HepG2 (cell line): ENCODE data around the gene TADA2B. TPM values are rescaled to one million over a fixed set of nuclear protein-coding genes. Genes with fewer than 3 reads are reported as not detected.

ENCODE experiments used
- ATAC-seq: fragments of 200-7000 bp; cut with Tn5 transposase; 3 replicates; pipeline ENCODE4 v1.9.1; 2020; ENCODE audit warnings: mild to moderate bottlenecking, moderate library complexity
- BruUV-seq: library from RNA; stranded (reverse); fragments of 400-500 nt; replicated peaks from 2 replicates; lab custom pipeline; 2021; lab: Mats Ljungman, UMichigan
- CTCF ChIA-PET: fragments of 300-600 bp; formaldehyde crosslinking; extraction: SDS; loops from one replicate; lab custom pipeline; 2021; ENCODE audit warnings: low total read pairs, inconsistent platforms, low intra/inter-chr PET ratio; lab: Yijun Ruan, JAX
- POLR2A ChIA-PET: fragments of 350-600 bp; sonication (Branson Sonifier 250); formaldehyde crosslinking; loops from one replicate; lab custom pipeline; 2020; ENCODE audit warnings: antibody characterized with exemption, inconsistent platforms; lab: Yijun Ruan, JAX
- DNase-seq: peaks from one replicate; pipeline ENCODE4 v3.0.0-alpha.2; 2015; ENCODE audit warnings: low spot score
- FAIRE-seq: peaks from 3 replicates; lab custom pipeline; 2011; peaks lifted over from hg19 to GRCh38; lab: Jason Lieb, UNC
- H2AFZ ChIP-seq: one replicate; pipeline ENCODE4 v1.6.1; 2011; ENCODE audit warnings: low read length, inconsistent platforms
- H3K27ac ChIP-seq: fragments of 300-600 bp; 3 replicates; pipeline ENCODE4 v1.8.0; 2011; ENCODE audit warnings: mixed run types, mild to moderate bottlenecking, mixed read lengths, low read length, inconsistent platforms; ENCODE audit not compliant: insufficient read depth; ENCODE audit errors: extremely low read length
- H3K27me3 ChIP-seq, 2 experiments: fragments of 200-600 bp in 1 of 2; 2 replicates in 1 of 2; 3 replicates in 1 of 2; pipeline versions ENCODE4 v1.6.0 to v1.8.0; 2011; ENCODE audit warnings: low read length in 2 of 2, mild to moderate bottlenecking in 2 of 2, moderate library complexity in 2 of 2, inconsistent platforms in 1 of 2; ENCODE audit not compliant: insufficient read depth in 2 of 2, control insufficient read depth in 1 of 2
- H3K36me3 ChIP-seq, 2 experiments: fragments of 200-600 bp in 1 of 2; replicated peaks in 1 of 2; 2 replicates in 1 of 2; 3 replicates in 1 of 2; pipeline versions ENCODE4 v1.5.1 to v1.8.0; 2011; ENCODE audit warnings: low read length in 2 of 2, inconsistent platforms in 1 of 2; ENCODE audit not compliant: insufficient read depth in 2 of 2, control insufficient read depth in 1 of 2
- H3K4me1 ChIP-seq: 2 replicates; pipeline ENCODE4 v1.5.1; 2012; ENCODE audit warnings: low read length, inconsistent platforms; ENCODE audit not compliant: insufficient read depth
- H3K4me2 ChIP-seq: 2 replicates; pipeline ENCODE4 v1.6.0; 2011; ENCODE audit warnings: low read depth, low read length, inconsistent platforms
- H3K4me3 ChIP-seq, 3 experiments: fragments of 200-600 bp in 1 of 3; sonication (generic), shearing (Covaris generic) in 1 of 3; replicated peaks in 1 of 3; 2 replicates each; pipeline ENCODE4 v1.5.1; 2011 to 2016; ENCODE audit warnings: low read length in 3 of 3, inconsistent platforms in 2 of 3, low read depth in 2 of 3, mild to moderate bottlenecking in 2 of 3, control low read depth in 1 of 3, mixed read lengths in 1 of 3; ENCODE audit not compliant: insufficient read depth in 1 of 3
- H3K79me2 ChIP-seq: one replicate; pipeline ENCODE4 v1.6.1; 2011; ENCODE audit warnings: low read length, inconsistent platforms; ENCODE audit not compliant: insufficient read depth
- H3K9ac ChIP-seq: 2 replicates; pipeline ENCODE4 v1.6.0; 2011; ENCODE audit warnings: mild to moderate bottlenecking, low read depth, low read length, inconsistent platforms; ENCODE audit not compliant: insufficient read depth
- H3K9me3 ChIP-seq: 2 replicates; pipeline ENCODE4 v1.5.1; 2012; ENCODE audit warnings: mild to moderate bottlenecking, low read length
- H4K20me1 ChIP-seq: 2 replicates; pipeline ENCODE4 v1.6.0; 2011; ENCODE audit warnings: inconsistent platforms, mild to moderate bottlenecking, low read length, moderate library complexity; ENCODE audit not compliant: insufficient read depth
- ZNF646 ChIP-seq: sonication (generic); formaldehyde crosslinking; IDR thresholded peaks from 2 replicates; pipeline ENCODE4 v1.9.0; 2021; ENCODE audit warnings: mild to moderate bottlenecking, missing genetic modification reagents
- WGBS: methylation state at CpG from one replicate; pipeline ENCODE4 v1.1.6; 2017; ENCODE audit warnings: low lambda C conversion rate; 5-methylcytosine and 5-hydroxymethylcytosine counted together
- in situ Hi-C: cut with HindIII; loops from 2 replicates; pipeline ENCODE4 v1.10.0; 2017; ENCODE audit warnings: low pct_unique_long_range_greater_than_20kb; ENCODE audit not compliant: extremely low pct_ligation_motif_present
- intact Hi-C: fragments of 100-400 bp; cut with micrococcal nuclease; formaldehyde crosslinking; loops from one replicate; pipeline ENCODE4 v1.10.0; 2022; ENCODE audit not compliant: unreplicated experiment
- polyA plus RNA-seq, 8 experiments: library from polyadenylated mRNA; depleted of rRNA in 3 of 8; stranded (reverse) in 7 of 8; unstranded in 1 of 8; fragments of >200 nt; fragmentation: Illumina TruSeq in 4 of 8; extraction: Trizol in 4 of 8; gene quantifications; 2 replicates each; pipeline versions ENCODE4 v1.2.1 to v1.2.3, GENCODE V29; 2011 to 2016; ENCODE audit warnings: low read depth in 4 of 8, missing spikeins in 1 of 8, mixed read lengths in 1 of 8; ENCODE audit not compliant: insufficient read depth in 1 of 8
- total RNA-seq, 5 experiments: library from RNA; depleted of rRNA; stranded (reverse); fragments of >200 nt; fragmentation: Illumina TruSeq; extraction: Trizol; gene quantifications; 2 replicates each; pipeline ENCODE4 v1.2.3, GENCODE V29; 2016; ENCODE audit warnings: low read depth in 1 of 5

TADA2B gene
- total and polyA plus RNA-seq, 2 of the 13 experiments (the other 11 are each of a cell fraction or from before 2014, with no cell fraction given) = 4.6 to 8.9 TPM

DNA sequence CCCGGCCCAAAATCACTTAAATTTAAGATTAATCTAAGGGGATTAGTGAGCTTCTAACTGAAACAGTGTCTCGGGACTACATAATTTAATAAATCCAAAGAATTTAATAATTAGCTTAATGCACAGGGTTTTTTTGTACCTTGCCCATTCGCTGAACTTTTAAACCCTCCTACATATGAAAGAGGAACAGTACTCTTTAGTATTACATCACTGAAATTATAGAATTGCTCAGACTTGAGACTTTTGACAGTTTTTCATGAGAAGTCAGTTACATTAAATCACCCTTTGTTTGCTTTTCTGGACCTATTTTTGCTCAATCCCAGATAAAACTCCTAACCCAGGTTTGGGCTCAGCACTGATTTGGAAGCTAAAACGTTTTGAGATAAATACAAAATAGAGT lies 2.4 kb upstream of the TADA2B start:
- Histone ChIP-seq H3K4me2 (no peak overlapping the region), H2AFZ (no peak overlapping the region), H3K4me3 (no peak overlapping the region), H3K36me3 (no peaks in the 10 kb centered on the region; a peak in 1 of 5 replicates), H3K9me3 (no peaks in the 10 kb centered on the region), H3K79me2 (peaks cover 24% of the 10 kb centered on the region), H3K27ac (no peak overlapping the region), H4K20me1 (0 out of 2 replicates have a peak, but pooled peaks cover 3% of the 10 kb centered on the region), H3K9ac (no peak overlapping the region), H3K4me1 (peaks cover 49% of the 10 kb centered on the region), H3K27me3 (peaks cover 0 to 5% of the 10 kb centered on the region in 2 experiments; a peak in 1 of 5 replicates)
- WGBS = 63% methylated on average over 4 of the region's 4 CpGs
- ChIA-PET POLR2A (interaction anchor here (5.6 kb wide), 1 partner anchor 27 kb away, joined by 64 read pairs; the partner anchor contains the start of gene GRPEL1), CTCF (no interaction called here)
- intact Hi-C loops (loop anchor here (10.0 kb wide), 1 partner anchor 136 kb away; the partner anchor contains the start of gene TBC1D14), in situ Hi-C loops (no loop called here)
- ATAC-seq (no peak), DNase-seq (no peak), FAIRE-seq (no peak)
- BruUV-seq = no TSS peak
- no peak for TF ChIP-seq ZNF646 (CRISPR knock-in tag)
